ENCODE data around the gene TYMP. TPM values are rescaled to one million over a fixed set of nuclear protein-coding genes. Genes with fewer than 3 reads are reported as not detected.

The TYMP gene
- total RNA-seq, 2 experiments from 2014 or later = 9.9 to 10.0 TPM

DNA sequence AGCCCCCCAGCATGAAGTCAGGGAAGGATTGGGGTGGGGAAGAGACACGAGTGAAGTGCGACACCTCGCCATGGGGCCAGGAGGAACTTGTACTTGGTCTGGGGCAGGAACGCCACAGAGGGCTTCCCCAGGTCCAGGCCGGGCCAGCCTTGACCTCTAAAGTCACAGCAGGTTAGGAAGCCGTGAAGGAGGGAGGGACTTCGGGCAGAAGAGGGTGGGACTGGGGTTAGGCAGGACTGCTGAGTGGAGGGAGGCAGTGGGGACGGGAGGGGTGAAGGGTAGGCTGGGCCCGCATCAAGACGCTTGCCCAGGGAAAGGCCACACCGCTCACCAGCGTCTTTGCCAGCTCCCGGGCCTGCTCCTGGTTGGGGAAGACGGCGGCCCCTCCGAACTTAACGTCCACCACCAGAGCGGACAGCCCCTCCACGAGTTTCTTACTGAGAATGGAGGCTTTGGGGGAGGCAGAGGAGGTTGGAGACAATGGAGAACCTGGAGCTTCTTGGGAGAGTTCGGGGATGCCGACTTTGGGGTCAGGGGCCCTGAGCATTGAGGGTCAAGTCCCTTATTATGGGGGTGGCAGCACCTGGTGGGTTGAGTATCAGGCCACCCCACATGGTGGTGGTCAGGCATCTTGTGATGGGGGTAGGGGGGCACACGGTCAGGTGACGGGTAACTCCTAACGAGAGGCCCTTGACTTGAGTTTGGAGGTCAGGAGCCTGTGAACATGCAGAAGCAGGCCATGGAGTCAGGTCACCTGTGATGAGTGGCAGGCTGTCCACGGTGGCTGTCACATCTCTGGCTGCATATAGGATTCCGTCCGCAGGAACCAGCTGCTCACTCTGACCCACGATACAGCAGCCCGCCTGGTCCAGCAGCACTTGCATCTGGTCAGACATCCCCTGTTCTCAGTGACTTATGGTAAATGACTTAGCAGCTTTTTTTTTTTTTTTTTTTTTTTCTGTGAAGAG, 2.7 kb downstream of the TYMP start:
- ATAC-seq (ENCODE audit: poor library complexity) (no peak), DNase-seq (peak in 7 of 14 experiments; percentile 29 to 71 (median 50))
- TF ChIP-seq CTCF (IDR thresholded peaks at IDR 0.05) = no peak
- Histone ChIP-seq H3K27me3 (ENCODE audit: control insufficient read depth in 1 of 2, insufficient read depth in 2 of 2, low read length in 2 of 2) (no peaks in the 10 kb centered on the region), H3K9me3 (ENCODE audit: control insufficient read depth in 1 of 2, insufficient read depth in 1 of 2, low read length in 2 of 2) (no peaks in the 10 kb centered on the region), H3K4me3 (ENCODE audit: low read length) (peak overlapping the region; percentile 64), H3K36me3 (ENCODE audit: insufficient read depth, low read length) (peaks cover 20% of the 10 kb centered on the region), H3K27ac (ENCODE audit: low read depth in 1 of 2, low read length in 2 of 2) (peak overlapping the region; percentile 81 to 88), H3K4me1 (ENCODE audit: insufficient read depth, low read length) (peaks cover 71% of the 10 kb centered on the region)
- ChIA-PET CTCF (interaction anchor here (0.7 to 5.2 kb wide), 4 partner anchors 13 to 94 kb away, joined by 3 to 70 read pairs (median 36); partner anchors contain the start of gene SYCE3), POLR2A (interaction anchor here (0.6 to 6.7 kb wide), 8 partner anchors 11 to 336 kb away, joined by 3 to 258 read pairs (median 35); partner anchors contain the start of genes KLHDC7B, LMF2, NCAPH2 and SYCE3)
- intact Hi-C loops (cut with DNase I, micrococcal nuclease) = loop anchor here (2.0 to 5.0 kb wide), 5 partner anchors 34 to 95 kb away; partner anchors contain the start of genes CHKB (in 1 of the 2) and SYCE3 (in 1 of the 2)
- H3K4me3 Mint-ChIP-seq = peak overlapping the region; percentile 83
- peak overlapping the region; percentile 90 for H3K27ac Mint-ChIP-seq
- H3K4me1 Mint-ChIP-seq (ENCODE audit: low read depth) = peaks cover 33% of the 10 kb centered on the region
- H3K9me3 Mint-ChIP-seq = no peaks in the 10 kb centered on the region
- no peaks in the 10 kb centered on the region for H3K27me3 Mint-ChIP-seq
- peaks cover 25% of the 10 kb centered on the region for H3K36me3 Mint-ChIP-seq (ENCODE audit: low read depth)

GRCh38 chr22:50526108-50526833, 3.5 kb downstream of the TYMP start:
- peak; percentile 43 for ATAC-seq (ENCODE audit: poor library complexity)
- POLR2A ChIA-PET = interaction anchor here (0.7 to 6.7 kb wide), 35 partner anchors 9 to 336 kb away, joined by 3 to 258 read pairs (median 7); partner anchors contain the start of genes ADM2, ARSA, CHKB and CPT1B
- CTCF ChIA-PET = interaction anchor here (0.8 to 5.2 kb wide), 45 partner anchors 9 to 283 kb away, joined by 3 to 70 read pairs (median 5); partner anchors contain the start of genes ADM2, ARSA, CHKB and HDAC10
- H3K27ac ChIP-seq (ENCODE audit: low read depth in 1 of 2, low read length in 2 of 2) = peak overlapping the region; percentile 81 to 88
- intact Hi-C loops (cut with DNase I, micrococcal nuclease) = loop anchor here (2.0 to 5.0 kb wide), 5 partner anchors 35 to 96 kb away; partner anchors contain the start of genes CHKB (in 1 of the 2) and SYCE3 (in 1 of the 2)
- H3K4me3 Mint-ChIP-seq = peak overlapping the region; percentile 83
- H3K27ac Mint-ChIP-seq = peak overlapping the region; percentile 90
- TF ChIP-seq CTCF (IDR thresholded peaks at IDR 0.05) = peak; percentile 75
- no peaks in the 10 kb centered on the region for H3K27me3 Mint-ChIP-seq
- H3K9me3 Mint-ChIP-seq = no peaks in the 10 kb centered on the region
- peaks cover 26% of the 10 kb centered on the region for H3K36me3 Mint-ChIP-seq (ENCODE audit: low read depth)
- H3K27me3 ChIP-seq (ENCODE audit: control insufficient read depth in 1 of 2, insufficient read depth in 2 of 2, low read length in 2 of 2) = no peaks in the 10 kb centered on the region
- H3K4me3 ChIP-seq (ENCODE audit: low read length) = peak overlapping the region; percentile 64
- peaks cover 29% of the 10 kb centered on the region for H3K36me3 ChIP-seq (ENCODE audit: insufficient read depth, low read length)
- peaks cover 32% of the 10 kb centered on the region for H3K4me1 Mint-ChIP-seq (ENCODE audit: low read depth)
- H3K9me3 ChIP-seq (ENCODE audit: control insufficient read depth in 1 of 2, insufficient read depth in 1 of 2, low read length in 2 of 2) = no peaks in the 10 kb centered on the region
- peak; percentile 61 to 94 (median 80) for DNase-seq
- H3K4me1 ChIP-seq (ENCODE audit: insufficient read depth, low read length) = peaks cover 63% of the 10 kb centered on the region

DNA sequence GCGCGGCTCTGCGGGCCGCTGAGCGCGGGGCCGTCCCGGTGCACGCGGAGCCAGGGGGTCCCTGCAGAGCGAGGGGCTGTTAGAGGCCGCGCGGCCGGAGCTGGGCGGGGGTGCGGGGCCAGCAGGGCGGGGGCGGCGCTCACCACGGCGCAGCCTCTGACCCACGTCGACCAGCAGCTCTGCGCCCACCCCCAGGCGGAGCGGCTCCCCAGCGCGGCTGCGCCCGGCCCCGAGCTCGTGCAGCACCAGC, 4.0 kb downstream of the TYMP start:
- Mint-ChIP-seq H3K9me3 (no peaks in the 10 kb centered on the region), H3K27ac (peak overlapping the region; percentile 89), H3K4me1 (ENCODE audit: low read depth) (peaks cover 28% of the 10 kb centered on the region), H3K27me3 (no peaks in the 10 kb centered on the region), H3K36me3 (ENCODE audit: low read depth) (peaks cover 31% of the 10 kb centered on the region), H3K4me3 (peak overlapping the region; percentile 87)
- Histone ChIP-seq H3K4me3 (ENCODE audit: low read length) (peak overlapping the region; percentile 70), H3K27ac (ENCODE audit: low read depth in 1 of 2, low read length in 2 of 2) (peak overlapping the region in 1 of 2 donors; percentile 88), H3K9me3 (ENCODE audit: control insufficient read depth in 1 of 2, insufficient read depth in 1 of 2, low read length in 2 of 2) (no peaks in the 10 kb centered on the region), H3K27me3 (ENCODE audit: control insufficient read depth in 1 of 2, insufficient read depth in 2 of 2, low read length in 2 of 2) (no peaks in the 10 kb centered on the region), H3K4me1 (ENCODE audit: insufficient read depth, low read length) (peaks cover 58% of the 10 kb centered on the region), H3K36me3 (ENCODE audit: insufficient read depth, low read length) (peaks cover 34% of the 10 kb centered on the region)
- ChIA-PET POLR2A (interaction anchor here (0.5 to 6.7 kb wide), 39 partner anchors 9 to 335 kb away, joined by 3 to 258 read pairs (median 6); partner anchors contain the start of genes ADM2, ARSA, CHKB and CPT1B), CTCF (interaction anchor here (0.6 to 5.2 kb wide), 49 partner anchors 9 to 283 kb away, joined by 3 to 70 read pairs (median 5); partner anchors contain the start of genes ADM2, ARSA, CHKB and HDAC10)
- DNase-seq = no peak
- intact Hi-C loops (cut with DNase I, micrococcal nuclease) = loop anchor here (1.0 to 5.0 kb wide), 8 partner anchors 17 to 97 kb away; partner anchors contain the start of genes NCAPH2 (in 2 of the 2), CHKB (in 1 of the 2) and SYCE3 (in 1 of the 2)
- no peak for TF ChIP-seq CTCF (IDR thresholded peaks at IDR 0.05)
- ATAC-seq (ENCODE audit: poor library complexity) = no peak

Data from CD4-positive, alpha-beta T cell (primary cell).